Mammary epithelial cell (primary cell): ENCODE data around the gene ADAMTS6.

ENCODE experiments used
- EZH2 ChIP-seq: IDR thresholded peaks from 2 replicates; pipeline ENCODE4 v1.6.1; 2012; ENCODE audit warnings: low read length, inconsistent platforms, borderline replicate concordance
- TF ChIP-seq, protein P1 (sequence below), 2 donors: IDR thresholded peaks in 1 of 2; conservative IDR thresholded peaks in 1 of 2; 2 replicates each; pipeline ENCODE4 v1.5.1; 2011 to 2012; ENCODE audit warnings: inconsistent platforms in 2 of 2, low read length in 2 of 2, mild to moderate bottlenecking in 2 of 2, control low read depth in 1 of 2, low read depth in 1 of 2; ENCODE audit not compliant: insufficient read depth in 1 of 2; ENCODE audit errors: extremely low read depth in 1 of 2

GRCh38 chr5:65329266-65329665, 152.5 kb downstream of the ADAMTS6 start:
- no peak for TF ChIP-seq EZH2
- TF ChIP-seq, protein P1, sequence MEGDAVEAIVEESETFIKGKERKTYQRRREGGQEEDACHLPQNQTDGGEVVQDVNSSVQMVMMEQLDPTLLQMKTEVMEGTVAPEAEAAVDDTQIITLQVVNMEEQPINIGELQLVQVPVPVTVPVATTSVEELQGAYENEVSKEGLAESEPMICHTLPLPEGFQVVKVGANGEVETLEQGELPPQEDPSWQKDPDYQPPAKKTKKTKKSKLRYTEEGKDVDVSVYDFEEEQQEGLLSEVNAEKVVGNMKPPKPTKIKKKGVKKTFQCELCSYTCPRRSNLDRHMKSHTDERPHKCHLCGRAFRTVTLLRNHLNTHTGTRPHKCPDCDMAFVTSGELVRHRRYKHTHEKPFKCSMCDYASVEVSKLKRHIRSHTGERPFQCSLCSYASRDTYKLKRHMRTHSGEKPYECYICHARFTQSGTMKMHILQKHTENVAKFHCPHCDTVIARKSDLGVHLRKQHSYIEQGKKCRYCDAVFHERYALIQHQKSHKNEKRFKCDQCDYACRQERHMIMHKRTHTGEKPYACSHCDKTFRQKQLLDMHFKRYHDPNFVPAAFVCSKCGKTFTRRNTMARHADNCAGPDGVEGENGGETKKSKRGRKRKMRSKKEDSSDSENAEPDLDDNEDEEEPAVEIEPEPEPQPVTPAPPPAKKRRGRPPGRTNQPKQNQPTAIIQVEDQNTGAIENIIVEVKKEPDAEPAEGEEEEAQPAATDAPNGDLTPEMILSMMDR (conservative IDR thresholded peaks at IDR 0.05 in 1 of 2, IDR thresholded peaks at IDR 0.05 in 1 of 2; ENCODE audit: extremely low read depth in 1 of 2, insufficient read depth in 1 of 2, low read depth in 1 of 2, low read length in 2 of 2): no peak
